GM23248 (cell line): ENCODE data around the gene HOXA4. TPM values are rescaled to one million over a fixed set of nuclear protein-coding genes. Genes with fewer than 3 reads are reported as not detected.

Experiments used
- DNase-seq: peaks from one replicate; pipeline ENCODE4 v3.0.0-alpha.2; 2015
- H2AFZ ChIP-seq: fragments of 200-600 bp; sonication (generic); 2 replicates; pipeline ENCODE4 v1.6.1; 2016; ENCODE audit warnings: antibody characterized with exemption
- H3F3A ChIP-seq: fragments of 200-600 bp; sonication (generic); 2 replicates; pipeline ENCODE4 v1.6.1; 2016; ENCODE audit warnings: mild to moderate bottlenecking, antibody characterized with exemption, mixed run types; ENCODE audit not compliant: insufficient read depth
- H3K27ac ChIP-seq: fragments of 200-600 bp; sonication (generic); 2 replicates; pipeline ENCODE4 v1.5.1; 2016; ENCODE audit warnings: mild to moderate bottlenecking
- H3K27me3 ChIP-seq: fragments of 200-600 bp; sonication (generic); replicated peaks from 2 replicates; pipeline ENCODE4 v1.6.1; 2016; ENCODE audit warnings: mild to moderate bottlenecking; ENCODE audit not compliant: insufficient read depth
- H3K36me3 ChIP-seq: fragments of 200-600 bp; sonication (generic); 2 replicates; pipeline ENCODE4 v1.6.1; 2016; ENCODE audit warnings: low read depth, mild to moderate bottlenecking
- H3K4me1 ChIP-seq: fragments of 200-600 bp; sonication (generic); 2 replicates; pipeline ENCODE4 v1.6.1; 2016; ENCODE audit warnings: mild to moderate bottlenecking; ENCODE audit not compliant: insufficient read depth
- H3K4me2 ChIP-seq: fragments of 200-600 bp; sonication (generic); one replicate; pipeline ENCODE4 v1.6.1; 2016; ENCODE audit warnings: mild to moderate bottlenecking; ENCODE audit not compliant: unreplicated experiment
- H3K4me3 ChIP-seq: fragments of 200-600 bp; sonication (generic); 2 replicates; pipeline ENCODE4 v1.5.1; 2016; ENCODE audit warnings: mild to moderate bottlenecking
- H3K79me2 ChIP-seq: fragments of 200-600 bp; sonication (generic); 2 replicates; pipeline ENCODE4 v1.6.1; 2016; ENCODE audit warnings: mild to moderate bottlenecking; ENCODE audit not compliant: insufficient read depth
- H3K9ac ChIP-seq: fragments of 200-600 bp; sonication (generic); 2 replicates; pipeline ENCODE4 v1.6.1; 2016; ENCODE audit warnings: mild to moderate bottlenecking
- H3K9me2 ChIP-seq: fragments of 200-600 bp; sonication (generic); 2 replicates; pipeline ENCODE4 v1.6.1; 2016; ENCODE audit warnings: mixed run types, mild to moderate bottlenecking, moderate library complexity; ENCODE audit not compliant: insufficient read depth
- H3K9me3 ChIP-seq: fragments of 200-600 bp; sonication (generic); one replicate; pipeline ENCODE4 v1.6.1; 2017; ENCODE audit warnings: low read depth
- H4K20me1 ChIP-seq: fragments of 200-600 bp; sonication (generic); 2 replicates; pipeline ENCODE4 v1.6.0; 2016; ENCODE audit not compliant: insufficient read depth
- EZH2 ChIP-seq: fragments of 200-600 bp; sonication (generic); IDR thresholded peaks from 2 replicates; pipeline ENCODE4 v1.6.1; 2018; ENCODE audit warnings: antibody characterized with exemption, mild to moderate bottlenecking; ENCODE audit not compliant: insufficient read depth, poor library complexity, severe bottlenecking
- EZH2phosphoT487 ChIP-seq: fragments of 200-600 bp; sonication (generic); IDR thresholded peaks from 2 replicates; pipeline ENCODE4 v1.6.1; 2018; ENCODE audit warnings: antibody characterized with exemption, moderate library complexity, mild to moderate bottlenecking, low read depth; ENCODE audit not compliant: insufficient read depth
- WGBS, 2 experiments: methylation state at CpG; one replicate each; pipeline ENCODE4 v1.1.6; 2015 to 2017; ENCODE audit warnings: low lambda C conversion rate in 2 of 2, low coverage in 1 of 2; ENCODE audit errors: missing lambda C conversion rate in 2 of 2; 5-methylcytosine and 5-hydroxymethylcytosine counted together
- in situ Hi-C: fragments of 300-500 bp; cut with MboI; formaldehyde crosslinking; loops from 2 replicates; pipeline ENCODE4 v1.15.0; 2020
- polyA plus RNA-seq: library from polyadenylated mRNA; unstranded; fragments of >200 nt; fragmentation: Nextera tagmentation; extraction: Ambion mirVana; gene quantifications from 2 replicates; pipeline ENCODE4 v1.2.1, GENCODE V29; 2016
- total RNA-seq: library from RNA; depleted of rRNA; stranded (reverse); fragments of >200 nt; shearing (Covaris generic); gene quantifications from 2 replicates; pipeline ENCODE4 v1.2.3, GENCODE V29; 2014

Gene HOXA4
- total and polyA plus RNA-seq, 2 experiments from 2014 or later: 1.8 to 3.1 TPM

GRCh38 chr7:27177795-27178320 lies 47.3 kb upstream of the HOXA4 start:
- H3K9me2 ChIP-seq: no peaks in the 10 kb centered on the region
- no peaks in the 10 kb centered on the region for H3F3A ChIP-seq
- H3K9me3 ChIP-seq: no peaks in the 10 kb centered on the region
- 1% methylated on average over 5 of the region's 5 CpGs for WGBS, 2 experiments
- peak overlapping the region; percentile 98 for H3K9ac ChIP-seq
- H3K4me1 ChIP-seq: peaks cover 58% of the 10 kb centered on the region
- H3K4me2 ChIP-seq: peak overlapping the region; percentile 100
- H3K79me2 ChIP-seq: peaks cover 95% of the 10 kb centered on the region
- peak overlapping the region; percentile 83 for H3K4me3 ChIP-seq
- 0 out of 2 replicates have a peak, but pooled peaks have one; percentile 18 for TF ChIP-seq EZH2phosphoT487
- TF ChIP-seq EZH2: no peak
- H3K36me3 ChIP-seq: no peaks in the 10 kb centered on the region
- peak overlapping the region; percentile 83 for H2AFZ ChIP-seq
- H4K20me1 ChIP-seq: no peaks in the 10 kb centered on the region
- H3K27ac ChIP-seq: peak overlapping the region; percentile 99
- in situ Hi-C loops: loop anchor here (10.0 kb wide), 1 partner anchor 1323 kb away; no protein-coding TSS in a partner anchor
- peak; percentile 54 for DNase-seq
- no peaks in the 10 kb centered on the region for H3K27me3 ChIP-seq

GRCh38 chr7:27176962-27177794 lies 46.6 kb upstream of the HOXA4 start:
- H3K4me3 ChIP-seq: peak overlapping the region; percentile 83
- H3K9me3 ChIP-seq: no peaks in the 10 kb centered on the region
- peak; percentile 80 for DNase-seq
- H3K9ac ChIP-seq: peak overlapping the region; percentile 98
- in situ Hi-C loops: loop anchor here (10.0 kb wide), 1 partner anchor 1322 kb away; no protein-coding TSS in a partner anchor
- H3K4me1 ChIP-seq: peaks cover 51% of the 10 kb centered on the region
- no peak for TF ChIP-seq EZH2phosphoT487
- TF ChIP-seq EZH2: no peak
- H3K79me2 ChIP-seq: peaks cover 95% of the 10 kb centered on the region
- H3K4me2 ChIP-seq: peak overlapping the region; percentile 100
- no peaks in the 10 kb centered on the region for H3F3A ChIP-seq
- H4K20me1 ChIP-seq: no peaks in the 10 kb centered on the region
- H3K27ac ChIP-seq: peak overlapping the region; percentile 99
- no peaks in the 10 kb centered on the region for H3K36me3 ChIP-seq
- 1 to 2% methylated on average over 22 of the region's 22 CpGs for WGBS, 2 experiments
- H3K9me2 ChIP-seq: no peaks in the 10 kb centered on the region
- peak overlapping the region; percentile 83 for H2AFZ ChIP-seq
- H3K27me3 ChIP-seq: no peaks in the 10 kb centered on the region

GRCh38 chr7:27176524-27176845 lies 45.9 kb upstream of the HOXA4 start:
- peak overlapping the region; percentile 98 for H3K9ac ChIP-seq

GRCh38 chr7:27175626-27176523 lies 45.3 kb upstream of the HOXA4 start:
- DNase-seq: peak; percentile 78
- no peaks in the 10 kb centered on the region for H3F3A ChIP-seq
- H3K79me2 ChIP-seq: peaks cover 96% of the 10 kb centered on the region
- H3K9ac ChIP-seq: peak overlapping the region; percentile 98
- H3K4me1 ChIP-seq: peaks cover 39% of the 10 kb centered on the region
- in situ Hi-C loops: loop anchor here (10.0 kb wide), 1 partner anchor 1321 kb away; no protein-coding TSS in a partner anchor
- no peaks in the 10 kb centered on the region for H3K27me3 ChIP-seq
- H3K36me3 ChIP-seq: no peaks in the 10 kb centered on the region
- no peaks in the 10 kb centered on the region for H4K20me1 ChIP-seq
- WGBS, 2 experiments: 1 to 3% methylated on average over 34 to 39 of the region's 40 CpGs
- H3K9me2 ChIP-seq: no peaks in the 10 kb centered on the region
- H3K9me3 ChIP-seq: no peaks in the 10 kb centered on the region
- H2AFZ ChIP-seq: peak overlapping the region; percentile 65
- TF ChIP-seq EZH2: no peak
- TF ChIP-seq EZH2phosphoT487: no peak
- peak overlapping the region; percentile 83 for H3K4me3 ChIP-seq
- H3K4me2 ChIP-seq: peak overlapping the region; percentile 100
- H3K27ac ChIP-seq: peak overlapping the region; percentile 99

More at GRCh38 chr7:27176524-27176845, 45.9 kb upstream of the HOXA4 start:
- DNase-seq: no peak
- Histone ChIP-seq H4K20me1 (no peaks in the 10 kb centered on the region), H3K9me2 (no peaks in the 10 kb centered on the region), H3F3A (no peaks in the 10 kb centered on the region), H3K4me3 (peak overlapping the region; percentile 83), H3K4me2 (peak overlapping the region; percentile 100), H3K9me3 (no peaks in the 10 kb centered on the region), H3K27ac (peak overlapping the region; percentile 99), H3K79me2 (peaks cover 96% of the 10 kb centered on the region), H2AFZ (peak overlapping the region; percentile 65; the same call in 1 of the 2 replicates), H3K4me1 (peaks cover 45% of the 10 kb centered on the region), H3K36me3 (no peaks in the 10 kb centered on the region), H3K27me3 (no peaks in the 10 kb centered on the region)
- WGBS, 2 experiments: 4% methylated on average over 3 of the region's 3 CpGs
- no peak for TF ChIP-seq EZH2
- no peak for TF ChIP-seq EZH2phosphoT487
- in situ Hi-C loops: loop anchor here (10.0 kb wide), 1 partner anchor 1322 kb away; no protein-coding TSS in a partner anchor
